Lung (tissue), 12 donors: ENCODE measurements around the gene PAGE2B. TPM values are rescaled to one million over a fixed set of nuclear protein-coding genes. Genes with fewer than 3 reads are reported as not detected.
"Not testable (repeated sequence)": the region's sequence is repeated elsewhere in the genome, so short reads cannot be mapped to it uniquely, and the experiment has no call there.

Source experiments
- ATAC-seq: fragments of 200-7000 bp; cut with Tn5 transposase; one replicate; pipeline ENCODE4 v1.9.1; 2020; ENCODE audit warnings: moderate number of reproducible peaks; ENCODE audit not compliant: insufficient read depth, low FRiP score
- DNase-seq, 3 donors: peaks; one replicate each; pipeline ENCODE4 v3.0.0-alpha.2; 2013 to 2017
- H3K27ac ChIP-seq, 2 donors: one replicate each; pipeline ENCODE4 v1.5.1; 2013; ENCODE audit warnings: mild to moderate bottlenecking in 2 of 2, moderate library complexity in 2 of 2, control low read depth in 1 of 2, inconsistent platforms in 1 of 2, low read depth in 1 of 2, low read length in 1 of 2
- H3K27me3 ChIP-seq, 3 donors: one replicate each; pipeline ENCODE4 v1.5.1; 2013; ENCODE audit warnings: low read length in 2 of 3; ENCODE audit not compliant: control insufficient read depth in 3 of 3, insufficient read depth in 3 of 3
- H3K36me3 ChIP-seq, 4 donors: one replicate each; pipeline ENCODE4 v1.5.1; 2013; ENCODE audit warnings: low read length in 4 of 4, mild to moderate bottlenecking in 1 of 4, moderate library complexity in 1 of 4; ENCODE audit not compliant: control insufficient read depth in 4 of 4, insufficient read depth in 4 of 4
- H3K4me1 ChIP-seq, 5 donors: one replicate each; pipeline ENCODE4 v1.5.1; 2013; ENCODE audit warnings: low read length in 5 of 5, mild to moderate bottlenecking in 2 of 5, moderate library complexity in 1 of 5; ENCODE audit not compliant: control insufficient read depth in 5 of 5, insufficient read depth in 5 of 5
- H3K4me3 ChIP-seq: one replicate; pipeline ENCODE4 v1.5.1; 2013; ENCODE audit warnings: mild to moderate bottlenecking, control low read depth, moderate library complexity
- H3K9ac ChIP-seq, 2 donors: one replicate each; pipeline ENCODE4 v1.5.1; 2013; ENCODE audit warnings: low read length in 2 of 2, control low read depth in 1 of 2; ENCODE audit not compliant: insufficient read depth in 1 of 2
- H3K9me3 ChIP-seq, 4 donors: one replicate each; pipeline ENCODE4 v1.5.1; 2013; ENCODE audit warnings: low read length in 3 of 4, mild to moderate bottlenecking in 1 of 4, moderate library complexity in 1 of 4; ENCODE audit not compliant: control insufficient read depth in 4 of 4, insufficient read depth in 3 of 4
- WGBS, 2 donors: extraction: QIAGEN DNeasy Blood & Tissue Kit; methylation state at CpG; one replicate each; pipeline ENCODE4 v1.1.7; 2013; 5-methylcytosine and 5-hydroxymethylcytosine counted together
- polyA plus RNA-seq, 2 donors: library from polyadenylated mRNA; stranded (reverse); fragments of 200-250 nt; gene quantifications; one replicate each; pipeline ENCODE4 v1.2.1, GENCODE V29; 2013
- total RNA-seq, 2 donors: library from RNA; depleted of rRNA in 1 of 2; stranded (reverse); fragments of >200 nt in 1 of 2; gene quantifications; one replicate each; pipeline ENCODE4 v1.2.1, GENCODE V29; 2014 to 2021
- TF ChIP-seq, protein P1 (sequence below): IDR thresholded peaks from 2 replicates; pipeline ENCODE4 v1.5.1; 2012; ENCODE audit warnings: mild to moderate bottlenecking; ENCODE audit errors: control extremely low read depth, extremely low read depth
- donor health status: control.
- donor health status: control.
- donor health status: Bipolar disorder and iron deficiency.
- donor health status: healthy.
- donor health status: DM: yes; HTN: yes; CAD: no.

Gene PAGE2B
- total and polyA plus RNA-seq, 4 donors: 0.37 TPM; not detected in 3

DNA sequence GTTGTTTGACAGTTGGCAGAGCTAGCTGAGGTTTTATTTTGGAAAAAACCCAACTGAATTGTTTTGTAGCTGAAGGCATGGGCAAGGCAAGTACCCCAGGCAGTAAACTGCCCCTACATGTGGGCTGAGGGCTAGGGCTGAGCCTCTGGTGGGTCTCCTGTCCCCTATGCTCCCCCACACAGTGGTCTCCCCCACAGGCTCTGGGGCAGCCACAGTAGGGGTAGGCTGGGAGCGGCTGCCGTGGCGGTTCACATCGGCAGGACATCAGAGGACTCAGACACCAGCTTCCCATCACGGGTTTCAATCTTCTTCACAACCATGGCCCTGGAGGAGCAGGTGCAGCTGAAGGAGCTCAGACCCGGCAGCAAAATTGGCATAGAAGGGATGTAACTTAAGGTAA lies 33.3 kb upstream of the PAGE2B start:
- H3K27me3 ChIP-seq: no peaks in the 10 kb centered on the region
- no peak overlapping the region for H3K4me3 ChIP-seq
- no peaks in the 10 kb centered on the region for H3K9me3 ChIP-seq
- no peak overlapping the region for H3K27ac ChIP-seq
- TF ChIP-seq, protein P1, sequence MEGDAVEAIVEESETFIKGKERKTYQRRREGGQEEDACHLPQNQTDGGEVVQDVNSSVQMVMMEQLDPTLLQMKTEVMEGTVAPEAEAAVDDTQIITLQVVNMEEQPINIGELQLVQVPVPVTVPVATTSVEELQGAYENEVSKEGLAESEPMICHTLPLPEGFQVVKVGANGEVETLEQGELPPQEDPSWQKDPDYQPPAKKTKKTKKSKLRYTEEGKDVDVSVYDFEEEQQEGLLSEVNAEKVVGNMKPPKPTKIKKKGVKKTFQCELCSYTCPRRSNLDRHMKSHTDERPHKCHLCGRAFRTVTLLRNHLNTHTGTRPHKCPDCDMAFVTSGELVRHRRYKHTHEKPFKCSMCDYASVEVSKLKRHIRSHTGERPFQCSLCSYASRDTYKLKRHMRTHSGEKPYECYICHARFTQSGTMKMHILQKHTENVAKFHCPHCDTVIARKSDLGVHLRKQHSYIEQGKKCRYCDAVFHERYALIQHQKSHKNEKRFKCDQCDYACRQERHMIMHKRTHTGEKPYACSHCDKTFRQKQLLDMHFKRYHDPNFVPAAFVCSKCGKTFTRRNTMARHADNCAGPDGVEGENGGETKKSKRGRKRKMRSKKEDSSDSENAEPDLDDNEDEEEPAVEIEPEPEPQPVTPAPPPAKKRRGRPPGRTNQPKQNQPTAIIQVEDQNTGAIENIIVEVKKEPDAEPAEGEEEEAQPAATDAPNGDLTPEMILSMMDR: no peak
- DNase-seq (no peak), ATAC-seq (no peak)
- 93 to 95% methylated on average over 6 of the region's 6 CpGs for WGBS, 2 donors
- H3K4me1 ChIP-seq: no peaks in the 10 kb centered on the region
- no peak overlapping the region for H3K9ac ChIP-seq
- no peaks in the 10 kb centered on the region for H3K36me3 ChIP-seq

DNA sequence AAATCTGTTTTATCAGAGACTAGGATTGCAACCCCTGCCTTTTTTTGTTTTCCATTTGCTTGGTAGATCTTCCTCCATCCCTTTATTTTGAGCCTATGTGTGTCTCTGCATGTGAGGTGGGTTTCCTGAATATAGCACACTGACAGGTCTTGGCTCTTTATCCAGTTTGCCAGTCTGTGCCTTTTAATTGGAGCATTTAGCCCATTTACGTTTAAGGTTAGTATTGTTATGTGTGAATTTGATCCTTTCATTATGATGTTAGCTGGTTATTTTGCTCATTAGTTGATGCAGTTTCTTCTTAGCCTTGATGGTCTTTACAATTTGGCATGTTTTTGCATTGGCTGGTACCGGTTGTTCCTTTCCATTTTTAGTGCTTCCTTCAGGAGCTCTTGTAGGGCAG lies 24.2 kb upstream of the PAGE2B start:
- not testable (repeated sequence) for H3K27ac ChIP-seq, H3K4me3 ChIP-seq, ATAC-seq, H3K36me3 ChIP-seq, DNase-seq, H3K9me3 ChIP-seq, H3K4me1 ChIP-seq, H3K27me3 ChIP-seq, H3K9ac ChIP-seq
- 81 to 83% methylated on average over 2 of the region's 2 CpGs for WGBS, 2 donors

DNA sequence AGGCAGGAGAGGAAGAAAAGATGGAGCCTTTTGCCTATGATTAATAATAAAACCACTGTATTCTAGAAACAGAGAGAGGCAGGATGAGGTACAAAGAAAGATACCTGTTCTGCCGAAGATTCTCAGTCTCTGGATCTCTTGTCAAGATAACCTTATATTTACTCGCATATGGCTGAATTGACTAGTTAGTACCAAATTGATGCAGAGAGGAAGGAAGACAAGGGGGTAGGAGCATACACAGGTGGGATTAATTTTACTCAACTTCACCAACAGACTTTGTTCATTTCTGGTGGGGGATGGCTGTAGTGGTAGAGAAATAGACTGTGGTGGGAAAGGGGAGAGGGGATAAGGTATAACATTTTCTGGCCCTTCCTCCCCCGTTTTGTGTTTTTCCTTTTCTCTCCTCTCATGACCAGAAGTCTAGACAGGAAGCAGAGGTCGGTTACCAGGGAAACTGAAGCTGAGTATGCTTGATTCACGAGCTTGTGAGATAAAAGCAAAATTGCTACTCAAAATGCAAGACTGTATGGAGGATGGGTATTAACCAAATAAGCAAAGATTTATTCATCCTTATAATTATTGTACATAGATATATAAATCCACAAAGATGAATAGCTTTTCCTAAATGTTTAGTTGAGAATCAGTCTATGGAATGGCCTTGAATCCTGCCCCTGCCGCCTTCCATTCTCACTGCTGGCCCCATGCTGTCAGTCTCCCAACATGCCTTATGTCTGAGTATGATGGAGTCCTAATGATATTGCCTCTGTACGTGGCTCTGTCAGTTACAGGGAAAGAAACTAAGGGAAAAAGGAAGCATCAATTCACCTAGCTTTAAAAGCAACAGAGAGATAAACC lies 17.8 kb upstream of the PAGE2B start:
- 7 to 29% methylated on average over 7 of the region's 7 CpGs for WGBS, 2 donors
- Histone ChIP-seq H3K27ac (no peak overlapping the region), H3K9me3 (peaks cover 0 to 2% (median 0%) of the 10 kb centered on the region in 4 donors), H3K4me1 (peaks cover 0 to 3% (median 0%) of the 10 kb centered on the region in 5 donors), H3K4me3 (no peak overlapping the region), H3K27me3 (peaks cover 0 to 4% (median 0%) of the 10 kb centered on the region in 3 donors), H3K36me3 (no peaks in the 10 kb centered on the region), H3K9ac (no peak overlapping the region)
- TF ChIP-seq, protein P1: no peak
- DNase-seq (peak in 2 of 3 donors; percentile 29 to 53), ATAC-seq (no peak)

DNA sequence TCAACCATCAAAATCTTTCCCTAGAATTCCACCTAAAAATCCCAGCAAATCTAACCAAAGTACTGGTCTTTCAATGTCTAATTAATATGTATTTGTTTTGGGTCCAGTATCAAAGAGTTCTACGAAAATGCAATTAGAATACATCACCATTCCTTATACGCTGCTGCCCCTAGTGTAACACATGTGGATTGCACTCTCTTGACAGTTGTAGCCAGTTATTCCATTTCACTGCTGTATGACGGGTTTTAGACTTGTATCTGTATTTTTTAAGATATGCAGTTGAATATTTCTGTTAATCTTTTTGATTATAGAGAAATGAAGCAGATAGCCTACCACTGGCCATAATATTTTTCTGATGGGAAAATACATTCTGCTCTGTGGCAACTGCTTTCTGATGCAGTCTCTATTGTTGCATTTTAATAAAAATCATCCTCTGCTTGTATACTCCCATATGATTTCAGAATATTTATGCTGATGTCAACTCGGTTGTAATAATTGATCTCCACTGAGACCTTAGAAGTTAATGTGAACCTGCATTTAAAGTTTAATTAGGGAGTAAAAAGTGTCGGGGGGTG lies 17.1 kb upstream of the PAGE2B start:
- no peak overlapping the region for H3K27ac ChIP-seq
- H3K4me1 ChIP-seq: peaks cover 0 to 3% (median 0%) of the 10 kb centered on the region in 5 donors
- H3K4me3 ChIP-seq: no peak overlapping the region
- H3K36me3 ChIP-seq: no peaks in the 10 kb centered on the region
- TF ChIP-seq, protein P1: peak; percentile 70
- no peaks in the 10 kb centered on the region for H3K9me3 ChIP-seq
- ATAC-seq: peak; percentile 77
- peaks cover 0 to 4% (median 0%) of the 10 kb centered on the region in 3 donors for H3K27me3 ChIP-seq
- 22 to 23% methylated on average over 5 of the region's 5 CpGs for WGBS, 2 donors
- DNase-seq: peak; percentile 21 to 63 (median 49)
- no peak overlapping the region for H3K9ac ChIP-seq

DNA sequence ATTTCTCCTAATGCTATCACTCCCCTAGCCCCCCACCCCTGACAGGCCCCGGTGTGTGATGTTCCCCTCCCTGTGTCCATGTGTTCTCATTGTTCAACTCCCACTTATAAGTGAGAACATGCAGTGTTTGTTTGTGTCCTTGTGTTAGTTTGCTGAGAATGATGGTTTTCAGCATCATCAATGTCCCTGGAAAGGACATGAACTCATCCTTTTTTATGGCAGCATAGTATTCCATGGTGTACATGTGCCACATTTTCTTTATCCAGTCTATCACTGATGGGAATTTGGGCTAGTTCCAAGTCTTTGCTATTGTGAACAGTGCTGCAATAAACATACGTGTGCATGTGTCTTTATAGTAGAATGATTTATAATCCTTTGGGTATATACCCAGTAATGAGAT lies 7.7 kb upstream of the PAGE2B start:
- H3K27ac ChIP-seq, H3K4me1 ChIP-seq, H3K9me3 ChIP-seq, H3K36me3 ChIP-seq, ATAC-seq, H3K27me3 ChIP-seq, H3K4me3 ChIP-seq, DNase-seq, H3K9ac ChIP-seq: not testable (repeated sequence)
- 77 to 85% methylated on average over 2 of the region's 2 CpGs for WGBS, 2 donors
